Measurements from ENCODE around the gene B4GALNT3.

DNA sequence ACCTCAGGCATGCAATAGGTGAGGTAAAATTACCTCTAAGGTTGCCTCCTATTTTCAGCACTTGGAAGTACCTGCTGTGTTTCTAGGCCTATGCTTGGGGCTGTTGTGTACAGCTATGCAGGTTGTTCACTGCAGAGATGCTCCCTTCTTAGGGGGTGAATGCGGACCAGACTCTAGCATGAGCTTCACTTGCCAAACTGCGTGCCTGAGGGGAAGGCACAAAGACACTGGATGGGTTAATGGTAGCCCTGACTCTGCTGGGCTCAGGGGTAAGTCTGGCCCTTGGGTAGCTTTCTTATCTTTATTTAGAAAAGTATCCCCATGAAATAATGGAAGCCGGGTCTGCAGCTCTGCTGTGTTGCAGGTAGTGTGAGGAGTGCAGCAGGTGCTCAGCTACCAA, 35.7 kb downstream of the B4GALNT3 start:
- TF ChIP-seq, protein P1, sequence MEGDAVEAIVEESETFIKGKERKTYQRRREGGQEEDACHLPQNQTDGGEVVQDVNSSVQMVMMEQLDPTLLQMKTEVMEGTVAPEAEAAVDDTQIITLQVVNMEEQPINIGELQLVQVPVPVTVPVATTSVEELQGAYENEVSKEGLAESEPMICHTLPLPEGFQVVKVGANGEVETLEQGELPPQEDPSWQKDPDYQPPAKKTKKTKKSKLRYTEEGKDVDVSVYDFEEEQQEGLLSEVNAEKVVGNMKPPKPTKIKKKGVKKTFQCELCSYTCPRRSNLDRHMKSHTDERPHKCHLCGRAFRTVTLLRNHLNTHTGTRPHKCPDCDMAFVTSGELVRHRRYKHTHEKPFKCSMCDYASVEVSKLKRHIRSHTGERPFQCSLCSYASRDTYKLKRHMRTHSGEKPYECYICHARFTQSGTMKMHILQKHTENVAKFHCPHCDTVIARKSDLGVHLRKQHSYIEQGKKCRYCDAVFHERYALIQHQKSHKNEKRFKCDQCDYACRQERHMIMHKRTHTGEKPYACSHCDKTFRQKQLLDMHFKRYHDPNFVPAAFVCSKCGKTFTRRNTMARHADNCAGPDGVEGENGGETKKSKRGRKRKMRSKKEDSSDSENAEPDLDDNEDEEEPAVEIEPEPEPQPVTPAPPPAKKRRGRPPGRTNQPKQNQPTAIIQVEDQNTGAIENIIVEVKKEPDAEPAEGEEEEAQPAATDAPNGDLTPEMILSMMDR (IDR thresholded peaks at IDR 0.05) = no peak
- no peak for TF ChIP-seq POLR2A (IDR thresholded peaks at IDR 0.05)
